ENCODE results near the gene TTLL6. TPM values are rescaled to one million over a fixed set of nuclear protein-coding genes. Genes with fewer than 3 reads are reported as not detected.

The TTLL6 gene
- total and polyA plus RNA-seq, 2 of the 8 experiments (the other 6 are each of a cell fraction or from before 2014, with no cell fraction given): 2.6 to 4.3 TPM

GRCh38 chr17:48726114-48726915 lies 90.7 kb downstream of the TTLL6 start (continued):
- TF ChIP-seq SIX5 (IDR thresholded peaks at IDR 0.05; ENCODE audit: low read depth, low read length): no peak
- TF ChIP-seq, protein P1, sequence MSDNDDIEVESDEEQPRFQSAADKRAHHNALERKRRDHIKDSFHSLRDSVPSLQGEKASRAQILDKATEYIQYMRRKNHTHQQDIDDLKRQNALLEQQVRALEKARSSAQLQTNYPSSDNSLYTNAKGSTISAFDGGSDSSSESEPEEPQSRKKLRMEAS (IDR thresholded peaks at IDR 0.05): no peak
- no peak for TF ChIP-seq ATF3 (IDR thresholded peaks at IDR 0.05; ENCODE audit: insufficient read depth, low read depth, low read length)
- TF ChIP-seq SUZ12 (IDR thresholded peaks at IDR 0.05; ENCODE audit: low read length): no peak
- no peak for TF ChIP-seq PHF8 (conservative IDR thresholded peaks at IDR 0.05; ENCODE audit: low read depth, low read length)
- TF ChIP-seq SP4 (IDR thresholded peaks at IDR 0.05; ENCODE audit: low read length): no peak
- TF ChIP-seq CTBP2 (IDR thresholded peaks at IDR 0.05; ENCODE audit: borderline replicate concordance, insufficient read depth, insufficient read length, low read length): no peak
- no peak for TF ChIP-seq CHD2 (IDR thresholded peaks at IDR 0.05; ENCODE audit: low read length)
- no peak for TF ChIP-seq SRF (IDR thresholded peaks at IDR 0.05; ENCODE audit: low read depth, low read length)
